NAMALWA (cell line): ENCODE measurements around the gene RNF112.
"Not testable (repeated sequence)": the region's sequence is repeated elsewhere in the genome, so short reads cannot be mapped to it uniquely, and the experiment has no call there.

ENCODE experiments used
- DNase-seq: peaks from one replicate; pipeline ENCODE4 v3.0.0-alpha.2; 2015; ENCODE audit warnings: low spot score

The RNF112 gene

GRCh38 chr17:19414396-19415280 lies 3.6 kb downstream of the RNF112 start:
- DNase-seq: no peak

GRCh38 chr17:19415311-19415710 lies 4.3 kb downstream of the RNF112 start:
- DNase-seq: no peak

GRCh38 chr17:19415806-19416775 lies 5.1 kb downstream of the RNF112 start:
- no peak for DNase-seq

GRCh38 chr17:19417611-19418010 lies 6.6 kb downstream of the RNF112 start:
- no peak for DNase-seq

- peak; percentile 10 for DNase-seq
Measured at GRCh38 chr17:19418251-19418992, 7.4 kb downstream of the RNF112 start.

GRCh38 chr17:19421219-19421618 lies 10.2 kb downstream of the RNF112 start:
- DNase-seq: no peak

GRCh38 chr17:19421926-19422325 lies 10.9 kb downstream of the RNF112 start:
- DNase-seq: no peak

GRCh38 chr17:19424934-19425868 lies 14.2 kb downstream of the RNF112 start:
- DNase-seq: no peak

GRCh38 chr17:19426631-19427030 lies 15.6 kb downstream of the RNF112 start:
- DNase-seq: no peak

- no peak for DNase-seq
Measured at GRCh38 chr17:19431691-19432090, 20.7 kb downstream of the RNF112 start.

- no peak for DNase-seq
Measured at GRCh38 chr17:19433255-19433654, 22.2 kb downstream of the RNF112 start.

GRCh38 chr17:19433727-19434340 lies 22.8 kb downstream of the RNF112 start:
- no peak for DNase-seq

- no peak for DNase-seq
Measured at GRCh38 chr17:19440421-19440820, 29.4 kb downstream of the RNF112 start.

GRCh38 chr17:19441288-19441687 lies 30.3 kb downstream of the RNF112 start:
- DNase-seq: not testable (repeated sequence)

- DNase-seq: no peak
Measured at GRCh38 chr17:19442731-19443130, 31.7 kb downstream of the RNF112 start.

- DNase-seq: no peak
Measured at GRCh38 chr17:19443148-19443547, 32.1 kb downstream of the RNF112 start.

- DNase-seq: no peak
Measured at GRCh38 chr17:19445105-19445504, 34.1 kb downstream of the RNF112 start.

GRCh38 chr17:19446577-19446976 lies 35.5 kb downstream of the RNF112 start:
- not testable (repeated sequence) for DNase-seq

GRCh38 chr17:19447085-19447583 lies 36.1 kb downstream of the RNF112 start:
- DNase-seq: peak; percentile 63
